Activated CD8-positive, alpha-beta memory T cell treated with anti-CD3 and anti-CD28 coated beads for 36 hours (primary cell): ENCODE measurements around the gene LAMP1. TPM values are rescaled to one million over a fixed set of nuclear protein-coding genes. Genes with fewer than 3 reads are reported as not detected.

ENCODE experiments used
- CTCF ChIA-PET: fragments of 350-600 bp; sonication (Branson Sonifier 250); formaldehyde crosslinking; loops from one replicate; lab custom pipeline; 2021; ENCODE audit warnings: antibody characterized with exemption; lab: Charles Lee
- POLR2A ChIA-PET: fragments of 350-600 bp; sonication (Branson Sonifier 250); formaldehyde crosslinking; loops from one replicate; lab custom pipeline; 2021; ENCODE audit warnings: antibody characterized with exemption; lab: Charles Lee
- total RNA-seq, 2 experiments: library from RNA; stranded (reverse); gene quantifications; one replicate each; pipeline ENCODE4 v1.2.3, GENCODE V29; 2021

LAMP1 gene
- total RNA-seq, 2 experiments from 2014 or later, result 83.4 to 85.1 TPM

- CTCF ChIA-PET, result no interaction called here
- POLR2A ChIA-PET, result no interaction called here
These were observed 52.5 kb downstream of the LAMP1 start for GRCh38 chr13:113349491-113349890.

DNA sequence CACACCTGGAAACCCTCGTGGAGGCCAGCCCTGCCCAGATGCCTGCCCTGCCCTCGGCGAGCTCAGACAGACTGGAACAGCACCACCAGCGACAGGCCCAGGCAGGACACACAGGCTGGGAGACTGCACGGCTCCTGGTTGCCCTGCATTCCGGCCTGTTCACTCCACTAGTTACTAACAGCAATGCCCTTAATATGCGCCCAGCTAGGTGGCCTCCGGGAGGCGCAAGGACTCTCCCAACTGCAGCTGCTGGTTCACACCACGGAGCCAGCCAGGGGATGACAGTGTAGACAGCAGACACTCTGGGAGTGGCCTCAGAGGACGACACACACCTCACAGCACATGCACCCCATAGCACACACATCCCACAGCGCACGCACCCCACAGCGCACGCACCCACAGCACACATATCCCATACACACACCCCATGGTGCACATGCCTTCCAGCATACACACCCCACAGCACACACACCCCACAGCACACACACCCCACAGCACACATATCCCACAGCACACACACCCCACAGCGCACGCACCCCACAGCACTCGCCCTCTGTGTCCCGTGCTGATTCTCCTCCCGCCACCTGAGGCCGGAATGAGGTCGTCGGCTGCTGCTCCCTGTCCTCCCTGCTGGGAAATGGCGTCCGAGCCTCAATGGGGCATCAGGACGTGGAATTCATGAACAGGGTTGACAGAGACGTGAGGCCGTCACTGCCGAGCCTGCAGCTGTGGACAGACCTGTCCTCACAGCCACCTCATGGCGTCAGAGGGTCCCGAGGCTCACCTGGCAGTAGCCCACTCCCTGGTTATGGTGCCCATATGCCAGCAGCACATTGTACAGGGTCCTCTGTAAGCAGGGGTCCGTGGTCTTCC, 53.3 kb downstream of the LAMP1 start:
- CTCF ChIA-PET, result no interaction called here
- POLR2A ChIA-PET, result no interaction called here

- POLR2A ChIA-PET, result no interaction called here
- CTCF ChIA-PET, result no interaction called here
These were observed 53.9 kb downstream of the LAMP1 start for GRCh38 chr13:113350938-113351335.

GRCh38 chr13:113351514-113352026, 54.5 kb downstream of the LAMP1 start:
- CTCF ChIA-PET, result no interaction called here

DNA sequence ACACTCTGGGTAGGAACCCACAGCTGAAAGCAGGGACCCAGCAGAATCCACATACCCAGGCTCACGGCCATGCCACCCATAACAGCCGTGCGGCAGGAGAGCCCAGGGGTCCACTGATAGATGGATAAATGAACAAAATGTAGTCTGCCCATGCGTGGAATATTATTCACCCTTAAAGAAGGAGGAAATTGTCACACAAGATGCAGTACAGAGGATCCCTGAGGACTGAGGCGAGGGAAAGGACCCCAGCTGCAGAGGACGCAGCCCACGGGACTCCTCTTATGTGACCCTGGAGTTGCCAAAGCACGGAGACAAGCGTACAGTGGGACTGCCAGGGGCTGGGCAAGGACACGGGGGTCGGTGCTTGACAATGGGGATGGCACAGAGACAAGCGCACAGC, 56.2 kb downstream of the LAMP1 start:
- ChIA-PET CTCF (no interaction called here), POLR2A (no interaction called here)

More at GRCh38 chr13:113351514-113352026, 54.5 kb downstream of the LAMP1 start:
- POLR2A ChIA-PET, result no interaction called here

- POLR2A ChIA-PET, result no interaction called here
- CTCF ChIA-PET, result no interaction called here
These were observed 58.0 kb downstream of the LAMP1 start for GRCh38 chr13:113354831-113355610.

- ChIA-PET CTCF (no interaction called here), POLR2A (no interaction called here)
These were observed 58.6 kb downstream of the LAMP1 start for GRCh38 chr13:113355621-113356020.

GRCh38 chr13:113356596-113356995, 59.6 kb downstream of the LAMP1 start:
- POLR2A ChIA-PET, result interaction anchor here (0.6 kb wide), 1 partner anchor 14 kb away, joined by 7 read pairs; no protein-coding TSS in a partner anchor
- CTCF ChIA-PET, result no interaction called here

- ChIA-PET CTCF (no interaction called here), POLR2A (no interaction called here)
These were observed 60.5 kb downstream of the LAMP1 start for GRCh38 chr13:113357529-113357928.

GRCh38 chr13:113358653-113359190, 61.7 kb downstream of the LAMP1 start:
- ChIA-PET CTCF (no interaction called here), POLR2A (no interaction called here)

DNA sequence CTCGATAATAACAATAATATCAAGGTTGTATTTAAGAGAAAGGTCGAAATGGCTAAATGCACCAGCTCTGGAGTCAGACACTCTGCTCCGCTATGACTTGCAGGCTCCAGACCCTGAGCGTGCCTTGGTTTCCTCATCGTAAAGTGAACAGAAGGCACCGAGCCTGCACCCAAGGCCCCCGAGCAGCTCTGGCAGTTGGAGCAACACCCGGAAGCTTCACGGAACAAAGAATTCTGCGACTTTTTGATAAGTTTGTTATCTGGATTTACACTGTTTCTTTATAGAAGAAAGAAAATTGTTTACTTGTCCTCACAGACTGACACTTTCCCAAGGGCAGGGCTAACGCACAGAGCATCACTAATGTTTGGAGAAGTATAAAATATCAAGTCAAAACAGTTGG, 62.5 kb downstream of the LAMP1 start:
- CTCF ChIA-PET, result no interaction called here
- POLR2A ChIA-PET, result no interaction called here

GRCh38 chr13:113360446-113360845, 63.4 kb downstream of the LAMP1 start:
- POLR2A ChIA-PET, result no interaction called here
- CTCF ChIA-PET, result interaction anchor here (0.6 kb wide), 2 partner anchors 35 to 291 kb away, joined by 3 to 4 read pairs; no protein-coding TSS in a partner anchor

DNA sequence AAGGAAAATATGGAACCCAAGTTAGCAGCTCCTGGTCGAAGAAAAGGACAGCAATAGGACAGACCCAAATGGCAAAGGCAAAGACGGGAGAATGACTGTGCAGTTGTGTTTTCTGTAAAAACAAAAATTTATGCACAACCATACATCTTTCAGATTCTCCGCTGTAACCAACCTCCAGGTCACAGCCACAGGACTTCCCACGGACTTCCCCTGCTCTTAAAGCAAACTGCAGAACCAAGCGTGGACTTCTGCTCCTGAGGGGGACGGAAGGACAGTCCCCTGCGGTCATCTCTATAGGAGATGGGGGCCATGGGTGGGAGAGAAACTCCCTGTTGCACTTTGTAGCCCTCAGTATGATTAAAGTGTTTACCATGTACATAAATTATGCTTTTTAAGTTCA, 64.4 kb downstream of the LAMP1 start:
- POLR2A ChIA-PET, result no interaction called here
- CTCF ChIA-PET, result no interaction called here

DNA sequence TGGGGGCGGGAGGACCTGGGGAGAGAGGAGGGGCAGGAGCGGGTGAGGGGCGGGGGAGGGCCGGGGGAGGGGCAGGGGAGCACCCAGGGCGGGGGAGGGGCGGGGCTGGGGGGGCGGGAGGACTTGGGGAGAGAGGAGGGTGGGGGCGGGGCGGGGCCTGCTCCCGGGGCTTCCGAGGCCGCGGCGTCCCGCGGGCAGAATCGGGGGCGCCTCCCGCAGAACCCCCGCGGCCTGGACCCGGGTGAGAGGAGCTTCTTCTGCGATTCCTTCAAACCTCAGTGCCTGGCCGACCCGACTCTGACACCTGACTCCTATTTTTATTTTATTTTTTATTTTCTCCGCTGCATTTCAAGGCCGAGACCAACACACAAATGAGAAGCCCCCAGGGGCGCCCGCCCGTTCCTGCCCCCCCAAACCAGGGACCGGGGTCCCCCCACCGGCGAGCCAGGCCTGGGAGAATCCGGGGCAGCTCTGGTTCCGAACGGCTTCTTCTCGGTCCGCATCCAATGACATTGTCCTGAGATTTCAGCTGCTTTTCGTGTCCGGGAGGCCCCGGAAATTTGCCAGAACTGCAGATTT, 67.4 kb downstream of the LAMP1 start:
- ChIA-PET POLR2A (no interaction called here), CTCF (no interaction called here)

DNA sequence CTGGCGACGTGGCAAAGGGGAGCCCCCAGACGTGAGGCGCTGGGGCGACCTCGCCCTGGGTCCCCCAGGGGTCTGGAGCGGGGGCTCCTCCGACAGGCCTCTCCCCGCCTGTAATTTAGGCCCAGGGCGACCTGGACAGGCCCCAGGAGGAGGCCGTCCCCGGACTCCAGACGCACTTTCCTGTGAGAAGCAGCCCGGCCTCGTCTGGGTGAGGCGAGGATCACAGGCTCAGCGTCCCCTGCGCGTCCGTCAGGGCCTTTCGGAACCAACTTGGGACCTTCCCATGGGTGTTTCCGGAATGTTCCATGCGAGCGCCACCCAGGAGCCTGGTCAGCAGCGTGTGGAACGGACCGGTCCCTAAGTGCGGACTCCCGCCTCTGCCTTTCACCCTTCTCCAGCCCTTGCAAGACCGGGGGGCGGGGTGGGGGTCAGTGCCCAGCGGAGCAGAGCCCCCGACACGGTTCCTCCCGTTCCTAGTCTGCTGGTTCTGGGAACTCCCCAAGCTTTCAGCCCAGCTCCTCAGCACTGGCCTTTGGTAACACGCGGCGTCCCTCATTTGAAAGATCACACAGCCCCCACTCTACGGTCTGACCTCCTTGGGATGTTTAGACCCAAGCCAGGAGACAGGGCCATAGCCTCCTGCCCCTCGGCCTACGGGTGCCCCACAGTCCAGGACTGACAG, 68.0 kb downstream of the LAMP1 start:
- ChIA-PET POLR2A (no interaction called here), CTCF (no interaction called here)

DNA sequence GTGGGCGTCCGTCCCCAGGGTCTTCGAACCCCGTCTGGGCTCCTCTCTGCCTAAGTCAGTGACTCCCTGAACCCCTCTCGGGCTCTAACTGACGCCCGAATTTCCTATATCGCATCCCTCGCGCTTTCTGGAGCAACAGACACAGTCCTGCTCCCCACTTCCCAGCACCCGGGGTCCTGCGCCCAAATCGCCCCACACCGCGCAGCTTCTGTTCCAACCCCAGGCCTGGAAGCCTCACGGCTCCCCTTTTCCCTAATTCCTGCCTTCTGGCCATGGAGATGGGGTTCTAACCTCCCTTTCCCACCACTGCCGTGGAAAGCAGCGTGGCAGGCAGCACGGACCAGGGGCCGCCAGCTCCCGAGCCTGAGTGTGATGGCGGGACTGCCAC, 68.5 kb downstream of the LAMP1 start:
- ChIA-PET POLR2A (no interaction called here), CTCF (no interaction called here)

GRCh38 chr13:113365971-113366588, 69.0 kb downstream of the LAMP1 start:
- POLR2A ChIA-PET, result no interaction called here
- CTCF ChIA-PET, result interaction anchor here (0.6 kb wide), 1 partner anchor 214 kb away, joined by 3 read pairs; no protein-coding TSS in a partner anchor

DNA sequence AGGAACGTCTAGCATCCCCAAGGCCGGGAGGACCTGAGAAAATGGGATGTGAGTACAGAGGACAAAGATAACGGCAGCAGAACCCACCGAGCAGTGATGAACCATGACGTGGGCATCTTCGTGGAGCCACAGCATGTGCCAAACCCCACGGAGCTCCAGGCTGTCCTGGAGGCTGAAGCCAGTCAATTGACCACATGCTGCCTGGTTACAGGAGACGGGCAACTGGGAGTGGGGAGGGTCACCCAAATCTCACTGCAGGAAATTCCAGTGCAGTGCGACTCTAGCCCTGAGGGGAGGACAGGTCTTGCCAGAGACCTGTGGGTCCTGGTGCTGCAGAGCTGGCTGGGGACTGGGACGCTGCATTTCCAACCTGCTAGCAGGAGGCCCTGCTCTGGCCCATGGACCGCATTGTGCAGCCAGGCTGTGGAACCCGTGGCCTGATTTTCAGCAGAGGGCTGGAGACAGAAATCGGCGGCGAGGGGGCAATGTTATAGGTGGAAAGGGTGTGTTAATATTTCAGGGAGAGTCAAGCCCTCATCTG, 70.1 kb downstream of the LAMP1 start:
- POLR2A ChIA-PET, result no interaction called here
- CTCF ChIA-PET, result no interaction called here
